Neural cell (in vitro differentiated cells): ENCODE data around the gene NMNAT3.

Experiments
- POLR2AphosphoS5 ChIP-seq: IDR thresholded peaks from 2 replicates; pipeline ENCODE4 v1.6.1; 2012
- TF ChIP-seq, protein P1 (sequence below): fragments of 450-650 bp; IDR thresholded peaks from 2 replicates; pipeline ENCODE4 v1.5.1; 2014; ENCODE audit warnings: antibody characterized with exemption, mild to moderate bottlenecking, moderate library complexity; ENCODE audit not compliant: poor library complexity, severe bottlenecking

DNA sequence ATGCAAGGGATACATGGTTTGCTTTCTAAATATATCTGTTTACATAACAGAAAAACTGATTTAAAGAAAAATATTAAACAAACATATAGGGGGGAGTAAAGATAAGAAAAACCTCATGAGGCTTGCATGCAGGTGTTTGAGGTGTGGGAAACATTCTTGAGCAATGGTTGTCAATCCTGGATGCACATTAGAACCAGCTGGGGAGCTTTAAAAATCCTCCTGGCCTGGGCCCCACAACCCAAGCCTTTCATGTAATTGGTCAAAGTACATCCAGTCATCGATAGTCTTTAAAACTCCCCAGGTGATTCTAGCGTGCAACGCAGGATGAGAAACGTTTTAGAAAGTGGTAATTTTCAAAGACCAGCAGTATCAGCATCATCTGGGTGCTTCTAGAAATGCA lies 18.3 kb downstream of the NMNAT3 start:
- TF ChIP-seq, protein P1, sequence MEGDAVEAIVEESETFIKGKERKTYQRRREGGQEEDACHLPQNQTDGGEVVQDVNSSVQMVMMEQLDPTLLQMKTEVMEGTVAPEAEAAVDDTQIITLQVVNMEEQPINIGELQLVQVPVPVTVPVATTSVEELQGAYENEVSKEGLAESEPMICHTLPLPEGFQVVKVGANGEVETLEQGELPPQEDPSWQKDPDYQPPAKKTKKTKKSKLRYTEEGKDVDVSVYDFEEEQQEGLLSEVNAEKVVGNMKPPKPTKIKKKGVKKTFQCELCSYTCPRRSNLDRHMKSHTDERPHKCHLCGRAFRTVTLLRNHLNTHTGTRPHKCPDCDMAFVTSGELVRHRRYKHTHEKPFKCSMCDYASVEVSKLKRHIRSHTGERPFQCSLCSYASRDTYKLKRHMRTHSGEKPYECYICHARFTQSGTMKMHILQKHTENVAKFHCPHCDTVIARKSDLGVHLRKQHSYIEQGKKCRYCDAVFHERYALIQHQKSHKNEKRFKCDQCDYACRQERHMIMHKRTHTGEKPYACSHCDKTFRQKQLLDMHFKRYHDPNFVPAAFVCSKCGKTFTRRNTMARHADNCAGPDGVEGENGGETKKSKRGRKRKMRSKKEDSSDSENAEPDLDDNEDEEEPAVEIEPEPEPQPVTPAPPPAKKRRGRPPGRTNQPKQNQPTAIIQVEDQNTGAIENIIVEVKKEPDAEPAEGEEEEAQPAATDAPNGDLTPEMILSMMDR = no peak
- TF ChIP-seq POLR2AphosphoS5 = no peak
